ENCODE measurements around the gene DYRK1A.

GRCh38 chr21:37561941-37562919 lies 195.7 kb downstream of the DYRK1A start:
- TF ChIP-seq POLR2A (IDR thresholded peaks at IDR 0.05; ENCODE audit: low read length) (no peak), GATA1 (IDR thresholded peaks at IDR 0.05; ENCODE audit: low read depth, low read length) (no peak)

All from erythroblast (primary cell).